HG02943 (cell line): ENCODE results near the gene ADAMTS9.

Source experiments
- ATAC-seq: cut with Tn5 transposase; IDR thresholded peaks from one replicate; pipeline ENCODE4 v1.9.1; 2021; ENCODE audit warnings: mild to moderate bottlenecking, low read depth, moderate library complexity; ENCODE audit not compliant: unreplicated experiment

Gene ADAMTS9

GRCh38 chr3:64625381-64625780 is 62.4 kb downstream of the ADAMTS9 start:
- no peak for ATAC-seq

- no peak for ATAC-seq
These were observed 64.7 kb downstream of the ADAMTS9 start for GRCh38 chr3:64623125-64623524.

GRCh38 chr3:64621726-64622395 is 65.9 kb downstream of the ADAMTS9 start:
- no peak for ATAC-seq

- no peak for ATAC-seq
These were observed 66.5 kb downstream of the ADAMTS9 start for GRCh38 chr3:64621275-64621674.

GRCh38 chr3:64620020-64620419 is 67.8 kb downstream of the ADAMTS9 start:
- ATAC-seq = no peak

GRCh38 chr3:64619216-64619615 is 68.6 kb downstream of the ADAMTS9 start:
- no peak for ATAC-seq

- no peak for ATAC-seq
These were observed 70.2 kb downstream of the ADAMTS9 start for GRCh38 chr3:64617610-64618009.

GRCh38 chr3:64616953-64617352 is 70.8 kb downstream of the ADAMTS9 start:
- ATAC-seq = no peak

- ATAC-seq = no peak
These were observed 74.8 kb downstream of the ADAMTS9 start for GRCh38 chr3:64612916-64613526.

GRCh38 chr3:64612082-64612860 is 75.5 kb downstream of the ADAMTS9 start:
- no peak for ATAC-seq

- ATAC-seq = no peak
These were observed 79.1 kb downstream of the ADAMTS9 start for GRCh38 chr3:64608741-64609140.

GRCh38 chr3:64607032-64607551 is 80.7 kb downstream of the ADAMTS9 start:
- no peak for ATAC-seq

GRCh38 chr3:64604313-64604712 is 83.5 kb downstream of the ADAMTS9 start:
- ATAC-seq = no peak

- no peak for ATAC-seq
These were observed 86.0 kb downstream of the ADAMTS9 start for GRCh38 chr3:64601824-64602223.

GRCh38 chr3:64600246-64600950 is 87.4 kb downstream of the ADAMTS9 start:
- ATAC-seq = no peak

- no peak for ATAC-seq
These were observed 88.1 kb downstream of the ADAMTS9 start for GRCh38 chr3:64599651-64600050.

GRCh38 chr3:64595253-64595694 is 92.5 kb downstream of the ADAMTS9 start:
- no peak for ATAC-seq

- ATAC-seq = no peak
These were observed 93.7 kb downstream of the ADAMTS9 start for GRCh38 chr3:64594134-64594533.

- ATAC-seq = no peak
These were observed 94.5 kb downstream of the ADAMTS9 start for GRCh38 chr3:64593350-64593749.

- no peak for ATAC-seq
These were observed 96.2 kb downstream of the ADAMTS9 start for GRCh38 chr3:64591615-64592014.

GRCh38 chr3:64588380-64588779 is 99.4 kb downstream of the ADAMTS9 start:
- no peak for ATAC-seq
